ENCODE measurements around the gene GPAT3.

GPAT3 gene

DNA sequence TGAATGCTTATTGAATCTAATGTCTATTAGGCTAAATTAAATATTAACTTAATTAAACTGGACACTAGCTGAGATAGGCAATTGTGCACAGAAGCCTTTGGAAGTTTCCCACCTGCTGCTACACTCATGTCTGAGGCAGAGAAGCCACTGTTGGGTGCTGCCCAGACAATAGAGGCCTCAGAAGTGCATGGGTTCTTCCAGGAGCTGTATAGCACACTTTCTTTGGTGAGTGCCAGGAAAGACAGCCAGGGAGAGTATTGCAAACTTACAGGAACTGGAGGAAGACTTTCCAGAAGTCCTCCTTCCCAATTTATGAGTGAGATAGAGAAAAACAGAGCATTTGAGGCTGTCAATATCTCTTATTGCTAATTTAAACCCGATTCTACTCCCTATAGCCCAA lies 89.9 kb downstream of the GPAT3 start:
- DNase-seq (ENCODE audit: insufficient read length, low spot score), result no peak
- no peak for FAIRE-seq
- TF ChIP-seq POLR2A (IDR thresholded peaks at IDR 0.05; ENCODE audit: low read depth, low read length), result no peak

- DNase-seq (ENCODE audit: insufficient read length, low spot score) (no peak), FAIRE-seq (no peak)
- no peak for TF ChIP-seq POLR2A (IDR thresholded peaks at IDR 0.05; ENCODE audit: low read depth, low read length)
Measured at GRCh38 chr4:83626245-83626836, 90.4 kb downstream of the GPAT3 start.

DNA sequence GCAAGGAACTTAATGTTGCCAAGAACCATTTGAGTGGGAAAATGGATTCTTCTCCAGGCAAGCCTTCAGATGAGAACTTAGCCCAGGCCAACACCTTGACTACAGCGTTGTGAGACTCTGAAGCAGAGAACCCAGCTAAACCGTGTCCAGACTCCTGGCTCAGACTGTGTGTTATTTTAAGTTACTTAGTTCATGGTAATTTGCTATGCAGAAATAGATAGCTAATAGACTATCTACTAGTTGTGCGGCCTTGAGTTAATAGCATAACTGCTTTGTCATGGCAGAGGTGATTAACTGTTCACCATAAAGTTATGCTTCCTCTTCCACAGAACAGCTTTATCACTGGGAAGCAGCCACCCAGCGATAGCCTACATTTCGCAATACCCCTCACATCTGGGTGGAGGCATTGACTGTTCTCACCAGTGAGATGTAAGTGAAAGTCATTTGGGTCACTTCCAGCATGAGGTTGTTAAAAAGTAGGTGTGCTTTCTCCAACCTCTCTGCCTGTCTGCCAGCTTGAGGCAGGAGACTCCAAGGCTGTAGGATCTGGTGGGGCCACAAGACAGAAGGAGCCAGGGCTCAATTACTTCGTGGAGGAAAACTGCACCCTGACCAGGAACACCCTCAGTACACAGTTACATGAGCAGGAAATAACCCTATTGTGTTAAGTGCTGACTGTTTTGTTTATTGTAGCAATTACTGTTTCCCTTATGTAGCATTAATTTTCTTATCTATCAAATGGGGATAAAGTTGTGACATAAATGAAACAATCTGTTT lies 94.2 kb downstream of the GPAT3 start:
- FAIRE-seq (no peak), DNase-seq (ENCODE audit: insufficient read length, low spot score) (no peak)
- no peak for TF ChIP-seq POLR2A (IDR thresholded peaks at IDR 0.05; ENCODE audit: low read depth, low read length)

- TF ChIP-seq POLR2A (IDR thresholded peaks at IDR 0.05; ENCODE audit: low read depth, low read length), result no peak
- FAIRE-seq (no peak), DNase-seq (ENCODE audit: insufficient read length, low spot score) (no peak)
Measured at GRCh38 chr4:83631066-83631465, 95.2 kb downstream of the GPAT3 start.

- FAIRE-seq, result no peak
- TF ChIP-seq POLR2A (IDR thresholded peaks at IDR 0.05; ENCODE audit: low read depth, low read length), result no peak
- DNase-seq (ENCODE audit: insufficient read length, low spot score), result no peak
Measured at GRCh38 chr4:83636930-83637329, 101.0 kb downstream of the GPAT3 start.

DNA sequence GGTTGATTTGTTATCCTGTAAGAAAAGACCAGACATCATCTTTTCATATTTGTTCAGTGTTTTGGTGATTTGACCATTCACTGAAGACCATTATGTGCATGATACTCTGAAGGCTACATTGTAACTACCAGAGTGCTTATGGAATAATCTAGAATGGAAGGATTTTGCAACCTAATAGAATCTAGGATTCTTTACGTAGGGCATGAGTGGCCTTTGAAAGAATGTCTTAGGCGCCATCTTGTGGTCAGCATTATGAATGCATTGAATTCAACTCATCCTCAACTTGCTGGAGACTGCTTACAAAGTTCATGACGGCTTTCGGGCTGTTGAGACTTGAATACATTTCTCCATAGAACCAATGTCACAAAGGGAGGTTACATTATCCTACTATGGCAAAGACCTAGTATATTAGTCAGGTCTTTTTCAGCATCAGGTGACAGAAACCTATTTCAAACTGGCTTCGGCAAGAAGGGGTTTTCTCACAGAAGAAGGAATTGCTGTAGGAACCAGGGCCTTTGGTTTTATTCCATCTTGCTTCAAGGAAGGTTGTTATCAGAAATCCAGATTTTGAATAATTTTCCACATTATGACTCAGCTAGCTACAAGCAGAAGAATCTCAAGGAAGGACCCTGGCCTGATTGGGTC lies 104.1 kb downstream of the GPAT3 start:
- peak; percentile 69 for FAIRE-seq
- TF ChIP-seq POLR2A (IDR thresholded peaks at IDR 0.05; ENCODE audit: low read depth, low read length), result no peak
- DNase-seq (ENCODE audit: insufficient read length, low spot score), result peak; percentile 26

DNA sequence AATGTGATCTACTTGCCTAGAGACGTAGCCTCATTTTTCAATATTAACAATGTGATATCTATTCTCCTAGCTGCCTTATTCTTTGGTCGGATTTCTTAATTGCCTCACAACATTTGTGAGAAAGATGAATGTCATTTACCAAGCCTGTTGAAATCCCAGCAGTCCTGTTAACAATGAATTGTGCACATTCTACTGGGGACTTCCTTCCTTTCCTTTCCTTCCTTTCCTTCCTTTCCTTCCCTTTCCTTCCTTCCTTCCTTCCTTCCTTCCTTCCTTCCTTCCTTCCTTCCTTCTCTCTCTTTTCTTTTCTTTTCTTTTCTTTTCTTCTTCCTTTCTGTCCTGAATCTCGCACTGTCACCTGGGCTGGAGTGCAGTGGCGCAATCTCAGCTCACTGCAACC lies 107.1 kb downstream of the GPAT3 start:
- TF ChIP-seq POLR2A (IDR thresholded peaks at IDR 0.05; ENCODE audit: low read depth, low read length), result no peak
- FAIRE-seq (no peak), DNase-seq (ENCODE audit: insufficient read length, low spot score) (no peak)

- no peak for TF ChIP-seq POLR2A (IDR thresholded peaks at IDR 0.05; ENCODE audit: low read depth, low read length)
- DNase-seq (ENCODE audit: insufficient read length, low spot score), result no peak
- FAIRE-seq, result peak; percentile 36
Measured at GRCh38 chr4:83644677-83645659, 109.1 kb downstream of the GPAT3 start.

GRCh38 chr4:83646538-83647239 lies 110.8 kb downstream of the GPAT3 start:
- no peak for TF ChIP-seq POLR2A (IDR thresholded peaks at IDR 0.05; ENCODE audit: low read depth, low read length)
- no peak for DNase-seq (ENCODE audit: insufficient read length, low spot score)
- FAIRE-seq, result no peak

- FAIRE-seq (no peak), DNase-seq (ENCODE audit: insufficient read length, low spot score) (no peak)
- no peak for TF ChIP-seq POLR2A (IDR thresholded peaks at IDR 0.05; ENCODE audit: low read depth, low read length)
Measured at GRCh38 chr4:83651846-83652245, 115.9 kb downstream of the GPAT3 start.

All from H54 (cell line).